Right kidney (tissue), 1 donor: Measurements from ENCODE around the gene KCND2.

Experiments
- DNase-seq: peaks from one replicate; pipeline ENCODE4 v3.0.0-alpha.2; 2016

KCND2 gene

DNA sequence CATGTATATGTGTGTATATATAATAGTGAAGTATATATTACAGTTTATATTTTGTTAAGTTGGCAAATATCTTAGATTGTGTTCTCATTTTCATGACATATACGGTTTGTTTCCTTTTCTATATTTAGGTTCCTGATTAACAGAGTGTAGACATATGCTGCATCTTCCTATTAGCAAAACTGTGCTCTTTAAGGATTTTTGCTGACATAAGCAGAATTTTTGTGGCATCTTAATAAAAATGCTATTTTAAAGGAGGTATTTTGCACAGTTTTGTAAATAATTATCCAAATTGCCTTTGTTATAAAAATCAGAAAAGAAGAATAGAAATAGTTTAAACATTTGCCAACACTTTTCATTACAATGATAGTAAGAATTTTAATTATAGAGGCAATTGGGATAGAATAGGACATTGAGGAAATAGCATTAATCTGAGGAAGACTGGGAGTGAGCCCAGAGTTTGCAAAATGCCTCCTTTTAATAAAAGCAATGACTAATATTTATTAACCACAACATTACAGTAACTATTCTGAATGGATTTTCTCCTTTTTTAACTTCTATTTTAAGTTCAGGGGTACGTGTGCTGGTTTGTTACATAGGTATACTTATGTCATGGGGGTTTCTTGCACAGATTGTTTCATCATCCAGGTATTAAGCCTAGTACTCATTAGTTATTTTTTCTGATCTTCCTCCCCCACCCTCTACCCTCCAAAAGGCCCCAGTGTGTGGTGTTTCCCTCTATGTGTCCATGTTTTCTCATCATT lies 38.2 kb downstream of the KCND2 start:
- DNase-seq: no peak

DNA sequence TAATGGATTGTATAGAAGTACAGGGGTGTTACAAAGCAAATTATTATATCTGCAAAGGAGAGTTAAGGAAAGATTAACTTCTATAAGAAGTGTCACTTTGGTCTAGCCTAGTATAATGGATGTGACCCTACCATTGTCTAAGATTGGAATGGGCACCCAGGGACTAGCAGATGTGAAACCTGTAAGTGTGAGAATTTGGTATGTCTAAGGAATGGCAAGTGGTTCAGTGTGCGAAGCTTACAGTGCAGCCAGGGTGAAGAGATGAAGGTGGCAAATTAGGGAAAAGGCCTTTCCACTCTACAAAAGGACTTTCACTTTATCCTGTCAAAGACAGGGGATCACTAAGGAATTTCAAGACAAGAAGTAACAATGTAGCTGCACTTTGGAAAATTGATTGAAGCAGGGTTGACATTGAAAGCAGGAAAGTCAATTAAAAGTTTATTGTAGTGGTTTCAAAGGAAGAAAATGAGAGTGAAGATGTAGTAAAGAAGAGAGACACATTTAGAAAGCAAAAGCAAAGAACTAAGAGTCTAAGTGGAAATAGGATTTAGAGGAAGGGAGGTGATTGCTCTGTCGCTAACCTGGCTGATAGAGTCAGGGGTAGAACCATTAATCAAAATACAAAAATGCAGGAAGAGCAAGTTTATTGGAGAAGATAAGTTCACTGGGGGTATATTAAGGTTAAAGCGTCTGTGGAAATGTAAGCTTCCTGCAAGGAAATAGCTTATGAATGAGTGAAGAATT lies 47.4 kb downstream of the KCND2 start:
- DNase-seq: no peak

DNA sequence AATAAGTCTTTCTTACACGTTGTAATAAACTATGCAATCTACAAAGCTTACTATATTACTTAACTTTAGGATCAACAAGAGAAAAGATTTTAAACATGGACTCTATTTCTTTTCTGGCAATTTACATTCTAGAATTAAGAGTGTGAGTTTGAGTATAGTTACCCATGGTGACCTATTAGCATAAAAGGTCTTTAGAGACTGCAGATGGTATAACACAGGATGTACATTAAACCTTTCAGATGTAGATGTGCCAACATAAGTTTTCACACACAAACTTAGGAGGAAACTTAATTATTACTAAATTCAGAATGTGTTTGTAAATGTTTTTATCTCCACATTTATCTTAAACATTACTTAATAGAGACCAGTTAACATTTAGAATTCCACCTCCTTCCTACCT lies 54.1 kb downstream of the KCND2 start:
- DNase-seq: no peak

DNA sequence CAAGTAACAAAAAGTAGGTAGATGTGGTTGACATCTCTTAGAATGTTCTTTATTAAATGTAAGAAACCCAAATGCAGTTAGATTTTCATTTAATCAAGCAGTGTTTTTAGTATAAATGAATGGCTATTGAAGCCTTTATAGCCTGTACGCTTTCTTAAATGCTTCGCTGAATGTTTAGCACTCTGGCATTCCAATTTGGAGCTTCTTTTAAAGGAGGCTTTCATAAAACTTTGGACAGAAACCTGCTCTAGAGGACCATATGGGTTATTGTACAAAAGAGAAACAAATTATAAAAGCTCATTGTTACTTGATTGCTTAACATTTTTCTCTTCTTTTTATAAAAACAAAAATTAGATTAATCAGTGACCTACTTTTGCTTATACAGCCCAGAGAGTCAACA lies 59.5 kb downstream of the KCND2 start:
- DNase-seq: no peak

DNA sequence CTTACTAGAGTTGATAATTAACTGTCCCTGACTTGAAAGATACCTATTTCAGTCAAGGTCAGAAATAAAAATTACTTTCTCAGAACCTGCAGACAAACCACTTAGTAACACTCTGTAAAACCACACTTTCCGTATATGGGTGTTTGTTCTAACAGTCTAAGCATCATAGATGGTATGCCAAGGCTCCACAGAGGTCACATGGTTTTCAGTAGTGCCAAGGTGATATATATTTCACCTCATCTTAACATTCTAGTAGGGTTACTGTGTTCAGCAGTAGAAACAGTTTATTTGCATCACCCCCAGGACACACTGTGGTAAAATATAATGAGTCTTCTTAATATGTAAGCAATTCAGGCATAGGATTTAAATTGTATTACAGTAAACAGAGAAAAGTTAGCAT lies 61.5 kb downstream of the KCND2 start:
- DNase-seq: no peak

DNA sequence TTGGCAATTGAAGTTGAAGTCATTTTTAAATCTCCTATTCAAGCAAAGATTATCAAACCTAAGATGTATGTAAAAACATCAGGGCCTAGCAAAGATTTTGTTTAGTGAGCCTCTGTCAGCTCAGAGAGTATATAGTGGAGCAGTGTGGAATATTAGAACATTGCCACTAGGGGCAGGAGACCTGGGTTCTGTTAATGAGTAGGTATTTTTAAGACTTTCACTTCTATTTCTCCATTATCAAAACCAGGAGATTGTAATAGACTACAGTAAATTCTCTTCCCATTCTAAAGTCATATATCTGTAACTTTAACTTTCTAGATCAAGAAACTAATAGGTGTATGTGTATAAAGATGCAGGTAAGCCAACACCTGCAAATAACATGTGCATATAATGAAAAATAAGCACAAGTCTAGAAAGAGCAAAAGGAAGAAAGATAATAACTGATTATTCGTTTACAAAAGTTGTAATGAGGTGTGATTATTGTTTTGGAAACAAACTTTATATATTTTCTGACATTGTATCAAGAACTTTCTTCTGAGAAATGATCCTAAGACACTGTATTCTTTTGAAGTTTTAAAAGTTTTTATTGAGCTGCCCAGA lies 64.4 kb downstream of the KCND2 start:
- DNase-seq: no peak

DNA sequence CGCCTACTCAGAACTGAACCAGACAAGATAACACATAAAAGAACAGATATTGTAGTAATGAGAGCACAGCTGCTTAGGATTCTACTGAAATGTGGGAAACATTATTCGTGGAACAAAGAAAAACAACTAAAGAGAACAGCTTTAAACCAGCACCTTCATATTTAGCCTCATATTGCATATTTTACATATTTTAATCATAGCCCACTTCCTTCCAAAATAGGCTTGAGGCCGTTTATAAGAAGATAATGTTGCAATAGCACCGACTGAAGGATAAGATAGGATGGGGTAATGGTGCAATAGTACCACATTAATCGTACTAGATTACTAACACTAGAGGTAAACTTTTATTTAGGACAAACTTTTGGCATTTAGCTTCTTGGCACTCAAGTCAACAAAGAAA lies 71.3 kb downstream of the KCND2 start:
- DNase-seq: no peak

DNA sequence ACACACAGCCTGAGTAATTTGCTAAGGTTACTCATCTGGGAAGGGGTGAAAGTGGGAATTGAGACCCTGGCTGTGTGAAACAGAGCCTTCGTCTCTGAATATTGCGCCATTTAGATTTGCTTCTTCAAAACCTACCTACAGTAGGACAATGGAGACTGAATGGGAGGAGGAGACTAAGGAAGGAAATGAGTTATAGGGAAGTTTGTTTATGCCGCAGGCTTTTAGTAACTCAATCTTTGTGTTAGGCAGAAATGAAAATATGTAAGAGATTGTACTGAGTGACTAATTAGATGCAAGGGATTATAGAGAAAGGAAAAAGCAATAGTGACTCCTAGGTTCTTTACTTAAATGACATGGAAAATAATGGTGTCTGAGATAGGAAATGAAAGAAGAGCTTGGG lies 80.2 kb downstream of the KCND2 start:
- no peak for DNase-seq

DNA sequence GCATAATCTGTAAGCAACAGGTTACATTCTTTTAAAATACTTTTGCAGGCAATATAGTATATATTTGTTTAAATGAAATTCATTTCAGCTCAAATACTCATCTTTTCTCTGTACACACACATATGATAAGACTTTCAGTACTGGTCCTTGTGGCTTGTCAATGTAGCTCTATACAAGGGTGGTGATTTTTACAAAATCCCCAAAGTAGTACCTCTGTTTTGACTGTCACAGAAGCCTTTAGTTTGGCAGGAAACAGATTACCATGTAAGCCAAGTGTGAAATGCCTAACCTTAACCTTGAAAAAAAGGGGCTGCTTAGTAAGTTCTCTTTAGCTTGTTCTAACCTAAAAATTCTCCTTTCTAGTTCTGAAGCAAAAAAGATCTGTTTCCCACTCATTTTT lies 87.9 kb downstream of the KCND2 start:
- DNase-seq: no peak

DNA sequence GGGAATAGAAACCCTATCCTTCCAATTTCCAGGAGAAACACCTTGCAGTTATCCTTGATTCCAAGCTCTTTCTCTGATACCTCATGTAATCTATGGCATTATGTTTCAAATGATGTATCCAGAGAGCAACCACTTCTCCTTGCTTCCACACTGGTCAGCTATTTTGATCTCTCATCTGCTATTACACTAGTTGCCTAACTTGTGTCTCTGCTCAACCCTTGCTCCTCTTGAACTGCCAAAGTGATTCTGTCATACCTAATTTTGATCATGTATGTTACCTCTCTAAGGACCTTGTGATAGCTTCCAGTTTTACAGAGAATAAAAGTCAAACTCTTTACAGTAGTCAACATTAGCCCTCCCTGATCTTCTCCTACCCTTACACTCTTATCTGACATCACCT lies 90.4 kb downstream of the KCND2 start:
- DNase-seq: no peak

DNA sequence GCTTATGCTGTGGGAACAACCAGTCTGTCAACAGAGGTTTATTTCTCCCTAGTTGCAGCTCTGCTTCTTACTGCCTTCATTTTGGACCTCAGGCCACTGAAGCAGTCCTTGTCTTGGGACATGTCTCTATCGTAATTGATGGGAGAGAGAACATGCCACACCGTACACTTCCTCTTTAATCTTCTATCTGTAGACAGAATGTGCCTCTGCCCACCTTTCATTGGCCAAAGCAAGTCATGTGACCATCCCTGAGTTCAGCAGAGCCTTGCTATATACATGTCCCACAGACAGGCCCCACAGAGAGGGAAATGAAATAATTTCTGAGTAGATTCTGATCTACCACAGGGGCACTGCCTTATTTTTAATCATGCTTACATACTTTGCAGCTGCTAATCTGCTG lies 98.0 kb downstream of the KCND2 start:
- DNase-seq: no peak

DNA sequence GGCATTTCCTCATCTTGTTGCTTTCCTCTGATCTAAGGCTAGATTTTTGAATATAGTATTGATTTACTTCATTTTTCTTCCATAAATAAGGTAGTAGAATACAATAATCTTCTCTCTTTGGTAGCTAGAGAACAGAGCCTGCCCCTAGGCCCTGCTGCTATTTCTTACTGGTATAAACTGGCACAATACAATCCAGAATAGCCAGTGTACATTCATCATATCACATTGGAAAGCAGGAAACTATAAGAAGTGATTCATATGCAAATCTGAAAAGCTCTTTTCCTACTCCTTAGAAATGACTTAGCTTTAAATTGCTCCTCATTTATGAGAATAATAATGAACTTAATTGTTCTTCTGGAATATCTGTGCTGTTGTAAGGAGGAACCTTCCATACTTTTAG lies 100.2 kb downstream of the KCND2 start:
- no peak for DNase-seq

DNA sequence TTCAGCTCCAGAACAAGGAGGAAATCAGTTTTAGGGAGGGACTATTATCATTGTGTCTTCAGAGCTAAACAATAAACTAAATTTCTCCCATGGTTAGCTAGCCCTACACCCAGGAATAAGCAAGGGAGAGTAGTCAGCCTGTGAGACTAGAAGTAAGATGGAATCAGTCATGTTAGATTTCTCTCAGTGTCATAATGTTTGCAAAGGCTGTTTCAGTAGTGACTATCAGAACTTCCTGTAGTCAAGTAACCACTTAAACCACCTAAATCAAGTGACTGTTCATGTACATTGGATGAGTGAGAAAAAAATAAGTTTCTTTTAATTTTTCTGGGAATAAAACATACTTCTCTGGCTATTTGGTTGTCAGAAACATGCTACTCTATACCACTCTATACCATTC lies 121.6 kb downstream of the KCND2 start:
- no peak for DNase-seq

DNA sequence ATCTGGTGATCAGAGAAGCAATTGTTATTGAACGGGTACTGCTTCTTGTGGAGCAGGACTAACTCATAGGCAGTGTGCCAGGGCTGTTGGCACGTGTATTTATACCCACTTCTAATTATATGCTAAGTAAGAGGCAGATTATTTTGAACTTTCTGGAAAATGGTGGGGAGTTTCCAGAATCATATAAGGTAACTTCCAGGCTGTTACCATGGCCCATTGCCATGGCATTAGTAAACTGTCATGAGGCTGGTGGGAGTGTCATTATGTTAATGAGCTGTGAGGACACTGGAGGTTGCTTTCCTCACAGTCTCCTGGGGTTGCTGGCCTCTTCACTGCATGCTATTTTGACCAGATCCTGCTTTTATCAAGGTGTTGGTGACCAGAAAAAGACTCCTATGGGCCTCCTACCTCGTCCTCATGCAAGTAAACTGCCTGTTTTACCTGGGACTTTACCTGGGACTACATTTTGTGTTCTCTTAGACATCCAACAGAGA lies 122.6 kb downstream of the KCND2 start:
- DNase-seq: no peak

DNA sequence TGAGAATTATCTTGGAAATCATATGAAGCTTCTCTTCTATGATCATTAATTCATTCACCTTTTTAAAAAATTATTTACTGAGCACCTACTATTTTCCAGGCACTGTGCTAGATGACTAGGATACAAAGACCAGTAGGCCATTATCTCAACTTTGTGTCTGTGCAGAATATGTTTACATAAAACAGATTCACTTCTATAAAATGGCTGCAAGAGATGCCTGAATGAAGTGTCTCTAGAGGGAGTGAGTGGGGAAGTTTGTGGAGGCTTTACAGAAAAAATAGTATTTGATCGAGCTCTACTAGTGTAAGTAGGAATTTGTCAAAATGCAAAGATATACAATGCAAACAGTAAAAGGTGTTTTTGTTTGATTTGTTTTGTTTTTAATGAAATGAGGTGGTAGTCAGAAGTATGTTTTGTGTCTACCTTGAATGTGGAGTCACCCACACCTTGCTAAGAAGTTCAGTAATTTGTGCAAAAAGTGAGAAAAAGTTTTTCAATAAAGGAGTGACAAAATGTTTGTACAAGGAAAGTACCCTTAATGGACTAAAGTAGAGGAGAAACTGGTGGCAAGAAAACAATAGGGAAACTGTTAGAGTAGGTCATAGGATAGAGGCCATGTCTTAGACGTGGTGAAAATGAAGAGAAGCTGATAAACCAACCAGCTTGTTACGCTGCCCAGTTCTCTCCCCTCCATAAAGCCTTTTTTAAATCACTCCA lies 125.5 kb downstream of the KCND2 start:
- DNase-seq: no peak

DNA sequence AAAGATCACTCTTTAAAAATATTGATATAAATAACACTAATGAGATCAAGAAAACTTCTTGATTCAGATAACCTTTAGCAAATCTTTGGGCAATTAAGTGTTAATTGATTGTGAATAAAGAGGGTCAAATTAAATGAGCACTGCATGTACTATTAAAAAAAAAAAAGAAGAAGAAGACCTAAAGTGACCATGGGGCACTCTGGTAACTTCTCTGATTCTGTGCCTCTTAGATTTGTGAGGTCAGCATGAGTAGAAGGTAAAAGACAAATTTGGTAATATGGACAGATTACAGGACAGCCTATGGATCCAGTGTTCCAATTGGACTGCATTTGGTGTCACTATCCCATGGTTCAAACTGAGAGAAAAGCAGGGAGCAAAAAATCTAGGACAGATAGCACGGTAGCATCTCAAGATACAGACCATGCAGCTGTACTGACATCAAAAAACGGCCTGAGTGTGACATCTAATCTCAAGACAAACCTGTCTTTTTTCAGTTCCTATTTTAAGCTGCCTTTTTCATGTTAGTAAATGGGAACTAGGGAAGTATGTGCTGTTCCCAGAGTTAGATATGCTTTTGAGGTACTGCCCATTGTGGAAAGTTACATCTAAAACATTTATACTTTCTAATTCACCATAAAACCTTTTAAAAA lies 128.0 kb downstream of the KCND2 start:
- DNase-seq: no peak

DNA sequence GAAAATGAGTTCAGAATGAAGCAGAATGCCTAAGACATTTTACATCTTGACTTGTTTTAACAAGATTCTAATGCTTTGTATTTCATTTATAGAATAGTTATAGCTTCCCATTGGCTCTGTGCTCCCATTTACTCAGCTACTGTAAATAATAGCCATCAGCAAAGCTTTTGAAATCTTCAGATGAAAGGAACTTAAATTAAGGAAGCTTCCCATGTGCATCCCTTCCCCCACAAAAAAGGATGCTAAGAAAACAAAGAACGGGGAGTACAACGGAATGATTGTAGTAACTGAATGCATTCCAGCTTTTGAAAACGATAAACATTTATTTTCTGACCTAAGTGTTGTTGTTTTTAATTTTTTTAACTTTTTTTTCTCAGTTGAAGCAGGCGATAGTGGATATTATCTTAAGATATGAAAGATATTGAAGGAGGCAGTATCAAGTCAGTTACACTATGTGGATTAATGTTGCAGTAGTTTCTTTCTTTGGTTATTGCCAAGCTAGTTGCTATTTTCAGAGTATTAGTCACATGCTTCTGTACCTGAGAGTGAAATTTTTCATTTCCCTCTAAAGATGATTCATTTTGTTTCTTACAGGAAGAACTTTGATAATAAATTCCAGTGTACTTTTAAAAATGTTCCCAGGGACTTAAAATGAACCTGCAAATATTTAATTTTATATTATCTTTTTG lies 129.2 kb downstream of the KCND2 start:
- DNase-seq: no peak

DNA sequence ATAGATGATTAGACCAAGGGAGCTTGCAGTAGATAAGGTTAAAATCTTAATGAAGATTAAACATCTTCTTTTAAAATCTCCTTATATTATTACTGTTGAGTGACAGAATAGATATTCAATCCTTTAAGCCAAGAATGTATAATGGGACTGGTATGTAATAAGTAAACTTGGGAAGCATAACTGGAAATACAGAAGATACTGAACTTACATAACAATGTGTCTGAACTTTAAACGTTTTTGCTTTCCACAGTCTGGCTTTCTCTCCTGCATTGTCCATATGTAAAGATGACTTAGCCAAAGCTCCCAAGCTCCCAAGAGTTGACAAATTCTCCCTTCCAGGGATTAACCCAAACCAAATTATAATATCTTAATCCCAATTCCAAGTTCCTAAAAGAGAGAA lies 129.8 kb downstream of the KCND2 start:
- DNase-seq: no peak

DNA sequence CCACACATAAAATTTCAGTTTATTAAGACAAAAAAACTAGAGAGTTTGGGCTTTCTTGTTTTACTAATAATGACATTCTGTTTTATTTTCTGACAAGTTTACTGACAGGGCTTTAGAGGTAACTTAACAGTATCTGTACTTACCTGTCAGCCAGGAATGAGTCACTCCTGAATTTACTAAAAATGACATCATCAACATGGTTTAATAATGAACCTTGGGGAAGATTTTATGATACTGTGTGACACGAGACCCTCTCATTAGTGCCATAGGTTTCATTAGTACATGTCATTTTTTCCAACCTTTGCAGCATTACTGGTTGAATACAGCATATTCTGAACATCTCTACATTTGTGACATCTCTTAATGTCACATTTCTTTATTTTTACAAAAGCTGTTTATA lies 131.1 kb downstream of the KCND2 start:
- DNase-seq: no peak

DNA sequence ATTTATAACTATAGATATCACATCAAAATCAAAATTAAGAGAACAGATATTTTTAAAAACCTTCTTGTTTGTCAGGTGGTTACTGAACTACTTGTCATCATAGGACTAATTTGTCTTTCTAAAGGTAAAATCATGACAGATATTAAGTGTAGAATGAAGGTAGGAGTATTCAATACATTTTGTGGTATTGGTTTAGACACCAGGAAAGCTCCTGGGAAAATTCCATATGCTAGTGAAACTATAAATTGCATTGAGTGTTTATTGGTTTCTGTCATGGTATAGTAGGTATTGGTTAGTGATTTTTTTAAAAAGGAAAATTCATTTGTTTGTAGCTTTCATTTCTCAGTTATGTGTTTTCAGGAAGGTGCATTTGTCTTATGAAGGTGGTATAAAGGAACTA lies 132.7 kb downstream of the KCND2 start:
- DNase-seq: no peak

DNA sequence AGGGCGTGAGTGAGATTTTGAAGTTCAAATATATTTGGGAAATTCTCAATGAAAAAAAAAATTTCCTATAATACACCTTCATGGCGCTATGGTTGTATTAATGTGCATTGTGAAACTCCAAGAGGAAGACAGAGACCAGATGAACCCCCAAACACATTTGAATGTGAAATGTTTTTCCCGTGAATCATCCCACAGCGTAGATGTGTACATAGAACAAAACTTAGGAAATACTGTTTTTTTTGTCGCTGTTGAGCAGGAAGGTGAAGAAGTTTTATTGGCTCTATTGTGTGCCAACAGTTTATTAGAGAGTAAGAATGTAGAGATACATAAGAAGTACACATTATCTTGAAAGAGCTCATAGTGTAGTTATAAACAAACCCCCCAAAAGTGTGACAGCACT lies 134.0 kb downstream of the KCND2 start:
- no peak for DNase-seq
